Measurements from ENCODE around the gene AQP6. TPM values are rescaled to one million over a fixed set of nuclear protein-coding genes. Genes with fewer than 3 reads are reported as not detected.

AQP6 gene
- total RNA-seq, 2 experiments from 2014 or later: not detected

GRCh38 chr12:49978125-49978524, 5.4 kb downstream of the AQP6 start:
- no peak overlapping the region for H3K4me3 ChIP-seq (ENCODE audit: low read depth, low read length, poor library complexity, severe bottlenecking)
- no peaks in the 10 kb centered on the region for H3K79me2 ChIP-seq (ENCODE audit: insufficient read depth, low read depth, low read length)
- H2AFZ ChIP-seq (ENCODE audit: low read length): no peak overlapping the region
- no peaks in the 10 kb centered on the region for H4K20me1 ChIP-seq (ENCODE audit: insufficient read depth, low read length)
- H3K9me2 ChIP-seq (ENCODE audit: insufficient read depth, low read length): no peaks in the 10 kb centered on the region
- no peak overlapping the region for H3K4me2 ChIP-seq (ENCODE audit: low read length)
- no peaks in the 10 kb centered on the region for H3K36me3 ChIP-seq (ENCODE audit: insufficient read depth, low read length)
- POLR2A ChIA-PET: interaction anchor here (0.6 kb wide), 1 partner anchor 179 kb away, joined by 6 read pairs; no protein-coding TSS in a partner anchor
- BruUV-seq (replicated peaks): no TSS peak
- intact Hi-C loops (cut with micrococcal nuclease; ENCODE audit: unreplicated experiment): no loop called here
- H3K27ac ChIP-seq (ENCODE audit: low read depth, low read length, poor library complexity, severe bottlenecking): no peak overlapping the region
- H3K4me1 ChIP-seq (ENCODE audit: insufficient read depth, low read length, poor library complexity, severe bottlenecking): no peaks in the 10 kb centered on the region
- H3K9me3 ChIP-seq (ENCODE audit: low read length): no peaks in the 10 kb centered on the region
- CTCF ChIA-PET (ENCODE audit: unreplicated experiment): no interaction called here
- no peak for TF ChIP-seq CTCF (conservative IDR thresholded peaks at IDR 0.05; ENCODE audit: low read length)
- TF ChIP-seq EZH2phosphoT487 (IDR thresholded peaks at IDR 0.05; ENCODE audit: borderline replicate concordance, low read depth, low read length): no peak
- no peak for DNase-seq (ENCODE audit: low spot score)

- H3K9me2 ChIP-seq (ENCODE audit: insufficient read depth, low read length): no peaks in the 10 kb centered on the region
- H3K4me3 ChIP-seq (ENCODE audit: low read depth, low read length, poor library complexity, severe bottlenecking): no peak overlapping the region
- H2AFZ ChIP-seq (ENCODE audit: low read length): no peak overlapping the region
- no peaks in the 10 kb centered on the region for H4K20me1 ChIP-seq (ENCODE audit: insufficient read depth, low read length)
- BruUV-seq (replicated peaks): no TSS peak
- ChIA-PET POLR2A (interaction anchor here (1.5 kb wide), 1 partner anchor 24 kb away, joined by 4 read pairs; no protein-coding TSS in a partner anchor), CTCF (ENCODE audit: unreplicated experiment) (interaction anchor here (0.5 kb wide), 1 partner anchor 9 kb away, joined by 6 read pairs; no protein-coding TSS in a partner anchor)
- intact Hi-C loops (cut with micrococcal nuclease; ENCODE audit: unreplicated experiment): no loop called here
- H3K36me3 ChIP-seq (ENCODE audit: insufficient read depth, low read length): no peaks in the 10 kb centered on the region
- H3K4me2 ChIP-seq (ENCODE audit: low read length): no peak overlapping the region
- no peaks in the 10 kb centered on the region for H3K9me3 ChIP-seq (ENCODE audit: low read length)
- H3K79me2 ChIP-seq (ENCODE audit: insufficient read depth, low read depth, low read length): no peaks in the 10 kb centered on the region
- no peaks in the 10 kb centered on the region for H3K4me1 ChIP-seq (ENCODE audit: insufficient read depth, low read length, poor library complexity, severe bottlenecking)
- no peak overlapping the region for H3K27ac ChIP-seq (ENCODE audit: low read depth, low read length, poor library complexity, severe bottlenecking)
- no peak for DNase-seq (ENCODE audit: low spot score)
- no peak for TF ChIP-seq CTCF (conservative IDR thresholded peaks at IDR 0.05; ENCODE audit: low read length)
- TF ChIP-seq EZH2phosphoT487 (IDR thresholded peaks at IDR 0.05; ENCODE audit: borderline replicate concordance, low read depth, low read length): no peak
These were observed 6.4 kb downstream of the AQP6 start for GRCh38 chr12:49979016-49979586.

- no peak overlapping the region for H3K4me3 ChIP-seq (ENCODE audit: low read depth, low read length, poor library complexity, severe bottlenecking)
- H3K27ac ChIP-seq (ENCODE audit: low read depth, low read length, poor library complexity, severe bottlenecking): no peak overlapping the region
- TF ChIP-seq CTCF (conservative IDR thresholded peaks at IDR 0.05; ENCODE audit: low read length) (no peak), EZH2phosphoT487 (IDR thresholded peaks at IDR 0.05; ENCODE audit: borderline replicate concordance, low read depth, low read length) (no peak)
- no peaks in the 10 kb centered on the region for H3K79me2 ChIP-seq (ENCODE audit: insufficient read depth, low read depth, low read length)
- no peaks in the 10 kb centered on the region for H4K20me1 ChIP-seq (ENCODE audit: insufficient read depth, low read length)
- H2AFZ ChIP-seq (ENCODE audit: low read length): no peak overlapping the region
- H3K9me3 ChIP-seq (ENCODE audit: low read length): no peaks in the 10 kb centered on the region
- H3K9me2 ChIP-seq (ENCODE audit: insufficient read depth, low read length): no peaks in the 10 kb centered on the region
- no peak for DNase-seq (ENCODE audit: low spot score)
- POLR2A ChIA-PET: interaction anchor here (0.7 to 1.5 kb wide), 3 partner anchors 24 to 313 kb away, joined by 3 to 4 read pairs (median 4); no protein-coding TSS in a partner anchor
- 0 out of 2 replicates have a peak, but pooled peaks cover 6% of the 10 kb centered on the region for H3K36me3 ChIP-seq (ENCODE audit: insufficient read depth, low read length)
- intact Hi-C loops (cut with micrococcal nuclease; ENCODE audit: unreplicated experiment): no loop called here
- BruUV-seq (replicated peaks): no TSS peak
- H3K4me1 ChIP-seq (ENCODE audit: insufficient read depth, low read length, poor library complexity, severe bottlenecking): no peaks in the 10 kb centered on the region
- no peak overlapping the region for H3K4me2 ChIP-seq (ENCODE audit: low read length)
- CTCF ChIA-PET (ENCODE audit: unreplicated experiment): interaction anchor here (0.5 kb wide), 1 partner anchor 10 kb away, joined by 6 read pairs; no protein-coding TSS in a partner anchor
These were observed 7.0 kb downstream of the AQP6 start for GRCh38 chr12:49979791-49980190.

Measured in OCI-LY7 (cell line).